GM19043 (cell line): ENCODE measurements around the gene LRRK1.
"Not testable (repeated sequence)": the region's sequence is repeated elsewhere in the genome, so short reads cannot be mapped to it uniquely, and the experiment has no call there.

Experiments used
- ATAC-seq: cut with Tn5 transposase; IDR thresholded peaks from one replicate; pipeline ENCODE4 v1.9.1; 2021; ENCODE audit warnings: low read depth; ENCODE audit not compliant: unreplicated experiment

LRRK1 gene

DNA sequence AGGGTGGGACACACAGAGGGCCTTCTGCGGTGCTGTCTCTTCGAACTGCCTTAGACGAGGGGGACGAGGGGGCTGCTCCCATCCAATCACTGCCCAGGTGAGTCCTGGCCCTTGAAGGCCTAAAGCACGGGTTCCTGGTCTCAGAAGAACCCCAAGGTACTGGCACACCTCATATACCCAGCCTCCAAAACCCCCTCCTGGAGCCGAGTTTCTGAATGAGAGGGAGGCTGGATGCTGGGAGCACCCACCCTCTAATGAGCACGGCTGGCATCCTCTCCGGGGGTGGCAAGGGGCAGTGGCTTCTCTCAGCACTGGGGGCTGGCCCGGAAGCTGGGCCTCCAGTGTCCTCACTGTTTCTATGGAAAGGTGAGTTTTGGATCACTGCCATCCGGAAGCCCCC is 165.6 kb downstream of the LRRK1 start:
- no peak for ATAC-seq

DNA sequence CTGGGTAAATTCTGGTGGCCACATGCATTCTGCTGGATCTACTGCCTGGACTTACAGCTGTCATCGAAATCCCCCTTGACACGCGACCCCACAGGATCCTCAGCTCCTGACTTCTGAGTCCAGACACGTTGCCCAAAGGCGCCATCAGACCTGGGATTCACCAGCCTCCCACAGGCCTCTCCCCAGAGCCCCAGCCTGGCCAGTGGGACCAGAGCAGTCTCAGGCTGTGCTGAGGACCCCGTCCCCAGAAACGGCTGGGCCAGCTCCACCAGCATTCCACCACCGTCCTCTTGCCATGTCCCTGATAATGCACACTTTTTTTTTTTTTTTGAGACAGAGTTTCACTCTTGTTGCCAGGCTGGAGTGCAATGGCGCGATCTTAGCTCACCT is 166.1 kb downstream of the LRRK1 start:
- no peak for ATAC-seq

DNA sequence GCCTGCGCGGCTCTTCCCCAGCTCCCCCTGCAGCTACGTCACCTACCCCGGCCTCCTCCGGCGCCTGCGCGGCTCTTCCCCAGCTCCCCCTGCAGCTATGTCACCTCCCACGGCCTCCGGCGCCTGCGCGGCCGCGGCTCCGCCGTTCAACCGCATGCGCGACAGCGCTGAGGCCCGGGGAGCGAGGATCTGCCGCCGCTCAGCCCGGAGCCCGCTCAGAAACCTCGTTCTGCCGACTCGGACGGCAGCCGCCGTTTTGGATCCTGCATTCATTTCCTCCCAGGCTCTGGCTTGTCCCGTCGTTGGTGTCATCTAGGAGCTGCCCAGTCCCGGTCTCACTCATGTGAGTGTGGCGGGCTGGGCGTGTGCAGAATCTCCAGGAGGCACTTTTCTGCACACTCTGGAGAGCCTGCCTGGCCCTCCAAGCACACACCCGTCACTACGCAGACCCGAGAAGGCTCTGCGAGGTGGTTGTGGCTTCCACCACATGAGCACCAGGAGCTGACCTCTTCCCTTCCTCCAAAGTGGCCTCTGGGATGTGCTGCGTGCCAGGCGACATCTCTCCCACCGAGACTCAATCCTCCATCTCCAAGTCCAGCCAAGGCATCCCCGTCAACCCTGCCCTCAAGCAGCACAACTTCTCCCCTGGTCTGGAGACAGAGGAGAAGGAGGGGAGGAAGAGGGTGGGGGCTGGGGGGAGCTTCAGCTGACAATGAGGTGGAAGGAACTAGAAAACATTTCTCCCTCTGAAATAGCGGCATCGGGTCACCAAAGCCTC is 167.4 kb downstream of the LRRK1 start:
- no peak for ATAC-seq

DNA sequence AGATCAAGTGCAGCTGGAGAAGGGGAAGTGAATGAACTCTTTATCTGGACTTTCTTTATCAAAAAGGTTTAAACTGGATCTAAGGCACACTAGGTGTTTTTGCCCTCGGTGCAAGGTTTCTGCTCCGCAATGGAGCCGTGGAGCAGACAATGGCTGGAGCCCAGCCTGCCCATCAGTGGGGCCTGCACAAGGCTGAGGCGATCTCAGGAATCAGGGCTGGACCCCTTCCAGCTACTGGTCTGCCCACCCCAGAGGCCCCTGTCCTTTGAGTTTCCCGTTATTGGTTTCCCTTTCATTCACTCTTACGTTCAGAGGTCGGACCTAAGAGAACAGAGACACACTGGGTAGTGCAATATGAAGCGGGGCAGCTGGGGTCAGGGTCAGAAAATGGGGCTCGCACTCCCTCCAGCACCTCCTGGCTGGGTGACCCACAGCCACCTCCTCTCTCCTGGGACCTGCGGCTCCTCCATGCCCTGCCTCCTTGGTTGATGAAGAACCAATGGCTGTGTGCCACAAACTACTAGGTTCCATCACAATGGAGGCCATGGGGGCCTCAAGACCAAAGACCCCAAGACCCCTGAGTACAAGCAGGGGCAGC is 168.1 kb downstream of the LRRK1 start:
- ATAC-seq, result no peak

DNA sequence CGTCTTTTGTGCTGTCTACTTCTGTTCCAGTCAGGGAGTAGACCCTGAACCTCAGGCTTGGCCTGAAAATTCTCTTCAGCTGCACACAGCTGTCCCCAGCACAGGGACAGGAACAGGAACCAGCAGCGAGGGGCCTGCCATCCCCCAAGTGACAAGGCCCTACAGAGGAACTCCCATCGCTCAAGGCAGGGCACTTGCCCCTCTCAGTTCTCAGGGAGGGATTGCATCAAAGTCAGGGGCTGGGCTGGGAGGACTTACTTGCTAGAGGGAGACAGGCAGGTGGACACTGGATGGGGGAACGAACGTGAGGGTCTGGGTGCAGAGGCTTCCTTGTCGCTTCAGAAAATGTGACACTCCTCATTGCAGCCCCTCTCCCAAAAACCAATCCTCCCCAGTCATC is 169.1 kb downstream of the LRRK1 start:
- ATAC-seq, result no peak

DNA sequence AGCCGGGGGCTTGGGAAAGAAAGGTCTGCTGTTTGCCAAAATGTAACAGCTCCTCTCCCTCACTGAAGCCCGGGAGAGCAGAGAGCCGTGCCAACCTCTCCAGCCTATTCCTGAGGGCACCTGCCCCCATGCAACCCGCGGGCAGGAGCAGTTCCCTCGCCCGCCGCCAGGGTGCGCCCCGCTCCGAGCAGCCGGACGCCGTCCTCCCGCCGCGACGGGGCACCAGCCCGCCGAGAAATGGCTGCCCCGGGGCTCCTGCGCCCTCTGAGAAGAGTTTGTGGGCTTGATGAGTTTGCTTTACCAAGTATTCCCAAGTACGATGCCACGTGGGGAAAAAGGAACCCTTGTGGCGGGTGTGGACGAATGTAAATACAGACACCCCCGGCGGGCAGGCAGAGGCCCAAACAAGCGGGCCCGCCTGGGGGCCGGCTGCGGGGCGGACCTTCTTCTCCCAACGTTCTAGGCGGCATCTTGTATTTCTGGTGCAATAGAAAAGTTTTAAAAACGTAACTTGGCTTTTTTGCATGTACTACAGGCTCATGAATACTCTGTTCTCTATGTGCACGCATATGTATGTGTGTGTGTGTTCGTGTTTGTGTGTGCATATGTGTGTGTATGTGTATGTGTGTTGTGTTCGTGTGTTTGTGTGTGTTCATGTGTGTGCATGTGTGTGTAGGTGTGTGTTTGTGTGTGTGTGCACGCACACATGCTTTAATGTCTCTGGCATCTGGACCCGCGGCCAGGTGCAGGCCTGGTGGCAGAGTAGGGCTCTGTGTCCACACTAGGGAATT is 169.8 kb downstream of the LRRK1 start:
- peak; percentile 87 for ATAC-seq

DNA sequence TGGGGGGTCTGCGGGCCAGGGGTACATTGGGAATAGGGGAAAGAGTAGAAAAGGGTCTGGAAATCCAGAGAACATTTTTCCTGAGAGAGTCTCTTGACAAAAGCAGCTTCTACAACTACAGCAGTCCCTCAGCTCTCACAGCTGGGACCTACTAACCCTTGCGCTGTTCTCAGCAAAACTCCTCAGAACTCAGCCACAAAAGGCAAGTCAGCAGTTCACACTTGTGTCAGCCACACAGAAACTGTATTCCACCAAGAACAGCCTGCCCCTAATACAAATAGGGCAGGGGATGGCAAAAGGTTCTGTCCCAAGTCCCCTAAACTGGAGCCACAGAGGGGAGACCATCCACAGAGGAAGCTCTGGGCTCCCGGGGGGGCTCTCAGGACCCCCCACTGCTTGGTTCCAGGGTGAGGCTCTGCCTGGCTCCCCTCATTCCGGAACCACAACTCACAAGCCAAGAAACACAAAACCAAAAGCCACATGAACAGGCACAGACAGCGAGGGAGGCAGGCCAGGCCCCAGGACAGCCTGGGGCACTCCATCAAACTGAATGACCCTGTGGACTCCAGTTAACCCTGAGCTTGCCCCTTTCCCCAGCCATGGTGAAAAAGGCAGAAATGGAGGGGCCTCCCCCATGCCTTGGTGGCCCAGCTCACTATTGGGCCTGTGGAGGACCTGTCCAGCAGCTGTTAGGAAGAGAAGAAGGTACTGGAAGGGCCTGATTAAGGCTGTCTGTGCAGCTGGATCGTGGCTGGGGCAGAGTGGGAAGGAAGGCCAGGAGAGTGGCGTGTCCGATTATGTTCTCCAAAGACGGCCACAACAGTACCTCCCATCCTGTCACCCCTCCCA is 170.6 kb downstream of the LRRK1 start:
- ATAC-seq, result no peak

DNA sequence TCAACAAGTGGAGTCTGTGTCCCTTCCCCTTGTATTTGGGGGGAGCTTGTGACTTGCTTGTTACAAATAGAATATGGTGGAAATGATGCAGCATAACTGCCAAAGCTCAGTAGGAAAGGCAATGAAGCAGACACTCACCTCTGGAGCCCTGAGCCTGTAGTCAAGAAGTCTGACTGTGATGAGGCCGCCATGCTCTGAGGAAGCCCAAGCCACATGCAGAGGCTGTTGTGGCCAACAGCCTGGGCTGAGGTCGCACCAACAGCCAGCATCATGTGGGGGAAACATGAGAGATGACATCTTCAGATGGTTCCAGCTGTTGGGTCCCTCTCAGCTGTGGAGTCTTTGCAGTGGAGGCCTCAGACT is 171.3 kb downstream of the LRRK1 start:
- no peak for ATAC-seq

DNA sequence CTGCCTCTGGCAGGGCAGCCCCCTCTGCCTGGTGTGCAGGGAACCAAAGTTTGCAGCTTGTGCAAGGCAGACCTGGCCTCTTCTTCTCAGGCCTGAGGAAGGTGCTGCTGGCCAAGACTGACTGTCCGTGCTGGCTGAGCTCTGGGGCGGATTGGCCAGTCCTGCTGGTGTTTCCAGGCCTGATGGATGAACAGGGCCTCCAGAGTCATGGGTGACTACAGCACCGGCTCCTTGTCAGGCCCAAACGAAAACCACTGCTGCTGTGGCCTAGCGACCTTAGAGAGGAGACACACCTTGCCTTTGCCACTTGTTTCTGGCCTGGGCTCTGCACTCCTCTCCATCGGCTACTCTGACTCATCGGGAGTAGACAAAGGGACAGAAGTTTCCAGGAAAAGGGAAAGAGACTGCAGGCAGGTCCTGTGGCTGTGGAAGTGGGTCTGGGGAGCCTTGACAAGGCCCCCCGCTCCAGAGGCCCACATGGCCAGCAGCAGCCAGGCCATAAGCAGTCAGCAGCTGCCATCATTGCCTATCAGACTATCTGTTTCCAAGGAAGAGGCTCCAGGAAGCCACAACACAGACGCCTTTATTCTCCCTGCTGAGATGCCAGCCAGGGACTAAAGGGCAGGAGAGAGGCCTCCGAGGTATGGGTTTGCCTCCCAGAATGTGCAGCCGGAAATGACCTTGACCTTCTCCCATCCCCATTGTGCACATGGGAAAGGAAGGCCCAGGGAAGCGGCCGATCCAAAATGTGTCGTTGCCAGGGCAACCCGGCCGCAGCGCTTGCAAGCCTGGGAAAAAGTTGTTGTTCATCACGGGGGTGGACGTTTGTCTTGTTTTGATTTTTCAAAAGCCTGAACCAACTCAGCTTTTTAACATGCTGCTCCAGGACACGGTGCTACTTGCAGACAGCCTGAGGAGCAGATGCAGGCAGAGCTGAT is 172.2 kb downstream of the LRRK1 start:
- ATAC-seq, result no peak

DNA sequence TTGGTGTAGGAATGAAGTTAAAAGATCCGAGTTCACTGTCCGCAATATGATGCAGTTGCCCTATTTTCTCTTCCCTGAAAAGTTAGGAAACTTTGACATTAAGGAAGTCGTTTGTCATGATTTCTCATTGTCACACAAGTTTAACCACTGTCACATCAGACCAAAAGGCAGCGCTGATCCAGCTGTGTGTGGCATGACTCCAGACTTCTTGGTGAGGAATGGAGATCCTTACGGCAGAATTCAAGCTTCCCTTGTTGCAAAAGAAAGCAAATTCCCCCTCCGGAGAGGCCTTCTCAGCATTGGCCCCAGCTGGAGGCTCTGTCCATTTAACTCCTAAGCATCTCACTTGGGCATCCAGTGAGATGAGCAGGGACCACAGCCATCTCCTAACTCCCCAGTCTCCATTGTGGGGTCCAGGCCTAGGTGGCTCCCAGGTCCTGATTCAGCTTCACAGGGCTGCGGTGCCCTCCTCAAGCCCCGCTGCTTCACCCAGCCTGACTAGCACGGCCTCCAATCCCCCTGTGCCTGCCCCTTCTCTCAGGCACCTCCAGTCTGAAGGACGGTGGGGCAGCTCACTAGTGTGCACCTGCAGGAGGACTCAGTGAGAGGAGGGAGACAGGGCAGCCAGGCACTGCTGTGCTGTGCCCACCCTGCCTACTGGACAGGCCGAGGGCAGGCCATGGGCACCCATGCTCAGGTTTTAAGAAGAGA is 173.2 kb downstream of the LRRK1 start:
- ATAC-seq, result no peak

DNA sequence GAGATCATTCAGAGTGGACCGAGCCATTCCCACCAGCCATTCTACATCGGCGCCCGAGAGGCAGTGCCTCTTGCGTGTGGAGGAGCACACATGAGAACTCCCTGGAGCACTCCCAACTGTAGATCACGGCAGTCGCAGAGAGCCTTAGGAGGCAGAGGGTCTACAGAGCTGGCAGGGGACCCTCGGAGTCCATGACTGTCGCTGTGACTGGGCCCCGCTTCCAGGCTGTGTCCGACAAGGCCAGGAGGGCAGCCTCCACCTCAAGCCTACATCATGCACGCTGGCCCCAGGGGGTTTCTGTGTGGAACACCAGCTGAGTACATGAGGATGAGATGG is 173.7 kb downstream of the LRRK1 start:
- no peak for ATAC-seq

DNA sequence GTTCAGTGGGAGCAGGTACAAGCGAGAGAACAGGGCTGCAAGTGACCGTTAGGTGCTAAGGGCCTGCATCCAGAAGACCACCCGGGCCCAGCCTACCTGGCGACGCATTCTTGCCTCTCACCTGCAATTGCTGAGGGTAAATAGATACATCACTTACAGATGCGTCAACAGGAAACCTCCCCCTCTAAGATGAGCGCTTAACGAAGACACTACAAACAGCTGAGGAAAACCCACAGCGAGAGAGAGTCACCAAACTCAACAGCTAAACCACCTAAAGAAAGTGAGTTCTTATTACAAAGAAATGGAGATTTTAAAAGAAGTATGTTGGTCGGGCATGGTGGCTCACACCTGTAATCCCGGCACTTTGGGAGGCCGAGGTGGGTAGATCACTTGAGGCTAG is 174.8 kb downstream of the LRRK1 start:
- no peak for ATAC-seq

DNA sequence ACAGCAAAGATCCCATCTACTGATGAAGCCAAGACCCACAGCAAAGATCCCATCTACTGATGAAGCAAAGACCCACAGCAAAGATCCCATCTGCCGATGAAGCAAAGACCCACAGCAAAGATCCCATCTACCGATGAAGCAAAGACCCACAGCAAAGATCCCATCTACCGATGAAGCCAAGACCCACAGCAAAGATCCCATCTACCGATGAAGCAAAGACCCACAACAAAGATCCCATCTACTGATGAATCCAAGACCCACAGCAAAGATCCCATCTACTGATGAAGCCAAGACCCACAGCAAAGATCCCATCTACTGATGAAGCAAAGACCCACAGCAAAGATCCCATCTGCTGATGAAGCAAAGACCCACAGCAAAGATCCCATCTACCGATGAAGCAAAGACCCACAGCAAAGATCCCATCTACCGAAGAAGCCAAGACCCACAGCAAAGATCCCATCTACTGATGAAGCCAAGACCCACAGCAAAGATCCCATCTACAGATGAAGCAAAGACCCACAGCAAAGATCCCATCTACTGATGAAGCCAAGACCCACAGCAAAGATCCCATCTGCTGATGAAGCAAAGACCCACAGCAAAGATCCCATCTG is 176.7 kb downstream of the LRRK1 start:
- ATAC-seq, result not testable (repeated sequence)

DNA sequence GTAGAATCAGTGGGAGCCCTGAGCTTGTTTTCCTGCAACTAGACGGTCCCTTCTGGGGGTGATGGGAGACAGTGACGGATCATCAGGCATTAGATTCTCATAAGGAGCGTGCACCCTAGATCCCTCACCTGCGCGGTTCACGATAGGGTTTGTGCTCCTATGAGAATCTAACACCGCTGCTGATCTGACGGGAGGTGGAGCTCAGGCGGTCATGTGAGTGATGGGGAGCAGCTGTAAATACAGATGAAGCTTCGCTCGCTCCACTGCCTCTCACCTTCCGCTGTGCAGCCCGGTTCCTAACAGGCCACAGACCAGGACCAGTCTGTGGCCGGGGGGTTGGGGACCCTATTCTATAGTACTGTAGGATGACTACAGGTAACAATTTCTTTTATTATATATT is 178.0 kb downstream of the LRRK1 start:
- no peak for ATAC-seq

DNA sequence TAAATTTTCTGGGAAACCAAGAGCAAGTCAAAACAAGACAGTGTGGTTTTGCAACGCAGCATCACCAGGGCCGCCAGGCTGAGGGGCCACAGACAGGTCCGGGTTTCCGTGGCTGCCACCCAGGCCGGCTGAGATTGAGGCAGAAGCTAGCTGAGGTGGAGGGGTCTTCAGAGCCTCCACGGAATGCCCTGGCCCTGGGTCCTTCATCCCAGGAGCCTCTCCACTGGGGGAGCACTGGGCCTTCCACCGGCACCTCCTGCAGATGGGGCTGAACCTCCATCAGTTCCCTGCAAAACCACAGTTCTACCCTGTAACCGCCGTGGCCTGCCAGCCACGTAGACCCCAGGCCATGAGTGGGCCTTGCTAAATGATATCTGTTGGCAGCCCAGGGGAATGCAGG is 180.0 kb downstream of the LRRK1 start:
- no peak for ATAC-seq

DNA sequence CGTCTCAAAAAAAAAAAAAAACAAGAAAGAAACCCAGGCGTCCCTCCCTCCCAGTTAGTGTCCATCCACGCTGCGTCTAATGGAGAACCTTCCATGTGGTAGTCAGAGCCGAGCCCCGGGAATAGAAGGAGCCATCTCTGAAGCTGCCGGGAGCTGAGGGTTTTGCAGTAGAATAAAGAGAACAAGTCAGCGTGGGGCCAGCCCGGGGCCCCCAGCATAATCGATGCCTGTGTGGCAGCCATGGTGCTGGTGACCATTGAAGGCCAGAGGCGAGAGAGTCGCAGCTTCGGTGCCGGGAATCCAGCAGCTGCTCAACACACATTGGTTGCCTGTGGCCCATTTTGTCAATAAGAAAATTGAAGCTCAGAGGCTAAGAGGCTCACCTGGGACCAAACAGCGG is 181.0 kb downstream of the LRRK1 start:
- no peak for ATAC-seq

DNA sequence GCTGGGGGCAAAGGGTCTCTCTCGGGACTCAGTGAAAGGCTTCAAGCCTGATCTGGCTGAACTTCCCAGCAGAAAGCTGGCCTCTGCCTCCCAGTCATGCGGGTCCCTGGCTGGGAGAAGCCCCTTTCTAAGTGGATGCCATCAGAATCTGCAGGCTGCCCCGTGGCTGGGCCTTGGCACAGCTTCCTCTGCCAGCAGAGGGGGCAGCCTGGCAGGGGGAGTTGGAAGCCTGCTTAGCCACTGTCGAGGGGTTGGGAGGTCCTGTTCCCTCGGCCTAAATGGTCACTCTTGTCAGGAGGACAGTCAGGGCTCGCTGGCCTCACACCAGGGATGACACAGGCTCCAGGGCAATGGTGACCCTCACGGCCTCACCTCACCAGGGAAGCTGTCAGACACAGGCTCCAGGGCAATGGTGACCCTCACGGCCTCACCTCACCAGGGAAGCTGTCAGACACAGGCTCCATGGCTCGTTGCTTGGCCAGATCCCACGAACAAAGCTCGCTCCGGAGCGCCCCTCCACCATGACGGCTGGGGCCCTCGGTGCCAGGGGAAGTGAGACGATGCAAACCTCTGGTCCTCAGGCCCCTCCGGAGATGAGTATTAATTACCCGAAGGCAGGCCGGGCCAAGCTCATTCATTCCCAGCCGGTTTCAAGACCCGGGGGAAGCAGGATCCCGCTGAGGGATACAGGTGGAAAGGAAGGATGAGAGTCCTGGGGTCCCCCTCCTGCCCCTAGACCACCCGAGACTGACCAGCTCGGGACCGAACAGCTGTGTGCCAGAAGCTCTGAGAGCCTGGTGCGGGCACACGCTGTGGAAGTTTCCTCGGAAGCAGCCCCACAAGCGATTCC is 181.7 kb downstream of the LRRK1 start:
- ATAC-seq, result no peak

DNA sequence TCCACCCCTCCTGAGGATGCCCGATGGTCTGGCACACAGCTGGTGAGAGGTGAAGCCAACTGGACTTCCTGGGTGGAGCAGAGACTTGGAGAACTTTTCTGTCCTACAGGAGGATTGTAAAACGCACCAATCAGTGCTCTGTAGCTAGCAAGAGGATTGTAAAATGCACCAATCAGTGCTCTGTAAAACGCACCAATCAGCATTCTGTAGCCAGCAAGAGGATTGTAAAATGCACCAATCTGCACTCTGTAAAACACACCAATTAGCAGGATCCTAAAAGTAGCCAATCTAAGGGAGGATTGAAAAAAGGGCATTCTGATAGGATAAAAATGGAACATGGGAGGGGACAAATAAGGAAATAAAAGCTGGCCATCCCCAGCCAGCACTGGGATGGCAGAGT is 182.5 kb downstream of the LRRK1 start:
- ATAC-seq, result no peak
